NOMO-1 treated with DMSO at 0.1 percent for 48 hours (cell line): ENCODE results near the gene AUH.

Experiments
- DNase-seq: peaks from one replicate; lab custom pipeline; 2025; ENCODE audit not compliant: unreplicated experiment; lab: John Stamatoyannopoulos, UW

Gene AUH

GRCh38 chr9:91177081-91177480, 184.6 kb downstream of the AUH start:
- DNase-seq, result no peak

GRCh38 chr9:91176426-91176825, 185.3 kb downstream of the AUH start:
- DNase-seq, result no peak

DNA sequence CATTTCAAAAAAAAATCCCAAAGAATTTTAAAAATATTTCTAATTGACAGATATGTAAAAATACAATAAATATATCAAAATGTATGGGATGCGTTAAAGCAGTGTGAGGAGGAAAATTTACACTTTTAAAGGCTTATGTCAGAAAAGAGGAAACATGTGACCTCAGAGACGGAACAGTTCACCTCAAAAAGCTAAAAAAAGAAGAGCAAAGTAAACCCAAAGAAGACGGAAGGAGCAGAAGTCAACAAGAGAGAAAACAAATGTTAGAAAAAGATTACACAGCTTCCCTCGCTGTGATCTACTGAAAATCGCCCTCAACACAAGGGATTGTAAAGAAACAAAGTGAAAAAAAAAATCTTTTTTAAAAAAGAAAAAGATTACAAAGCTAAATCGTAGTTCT, 186.9 kb downstream of the AUH start:
- DNase-seq, result peak; percentile 57

GRCh38 chr9:91172329-91172728, 189.4 kb downstream of the AUH start:
- no peak for DNase-seq

GRCh38 chr9:91170951-91171350, 190.8 kb downstream of the AUH start:
- DNase-seq, result no peak

DNA sequence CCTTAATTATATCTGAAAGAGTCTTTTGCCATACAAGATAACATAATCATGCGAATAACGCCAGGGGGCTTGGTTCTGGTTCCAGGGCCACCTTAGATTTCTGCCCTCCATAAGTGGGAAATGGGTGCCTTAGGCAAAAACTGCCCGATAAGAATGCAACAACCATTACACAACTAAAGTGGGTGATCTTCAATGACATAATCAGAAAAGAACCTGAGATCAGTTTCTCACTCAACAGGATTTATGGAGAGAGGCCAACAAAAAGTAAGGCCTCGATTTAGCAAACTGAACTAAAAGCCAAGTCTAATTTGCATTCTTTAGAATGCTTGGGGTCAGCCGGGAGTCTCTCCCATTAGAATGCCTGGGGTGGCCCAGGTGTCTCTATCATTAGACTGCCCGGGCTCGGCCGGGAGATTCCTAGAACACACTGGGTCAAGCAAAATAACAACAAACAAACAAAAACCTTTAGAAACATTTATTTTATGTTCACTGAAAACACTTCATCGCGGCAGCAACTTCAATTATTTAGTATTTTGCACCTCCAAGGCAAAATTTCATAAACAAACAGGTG, 194.8 kb downstream of the AUH start:
- no peak for DNase-seq

GRCh38 chr9:91164724-91165520, 196.8 kb downstream of the AUH start:
- peak; percentile 69 for DNase-seq
